ENCODE measurements around the gene IQSEC2. TPM values are rescaled to one million over a fixed set of nuclear protein-coding genes. Genes with fewer than 3 reads are reported as not detected.

IQSEC2 gene
- total RNA-seq, 1 experiment from 2014 or later, result 19.8 TPM

DNA sequence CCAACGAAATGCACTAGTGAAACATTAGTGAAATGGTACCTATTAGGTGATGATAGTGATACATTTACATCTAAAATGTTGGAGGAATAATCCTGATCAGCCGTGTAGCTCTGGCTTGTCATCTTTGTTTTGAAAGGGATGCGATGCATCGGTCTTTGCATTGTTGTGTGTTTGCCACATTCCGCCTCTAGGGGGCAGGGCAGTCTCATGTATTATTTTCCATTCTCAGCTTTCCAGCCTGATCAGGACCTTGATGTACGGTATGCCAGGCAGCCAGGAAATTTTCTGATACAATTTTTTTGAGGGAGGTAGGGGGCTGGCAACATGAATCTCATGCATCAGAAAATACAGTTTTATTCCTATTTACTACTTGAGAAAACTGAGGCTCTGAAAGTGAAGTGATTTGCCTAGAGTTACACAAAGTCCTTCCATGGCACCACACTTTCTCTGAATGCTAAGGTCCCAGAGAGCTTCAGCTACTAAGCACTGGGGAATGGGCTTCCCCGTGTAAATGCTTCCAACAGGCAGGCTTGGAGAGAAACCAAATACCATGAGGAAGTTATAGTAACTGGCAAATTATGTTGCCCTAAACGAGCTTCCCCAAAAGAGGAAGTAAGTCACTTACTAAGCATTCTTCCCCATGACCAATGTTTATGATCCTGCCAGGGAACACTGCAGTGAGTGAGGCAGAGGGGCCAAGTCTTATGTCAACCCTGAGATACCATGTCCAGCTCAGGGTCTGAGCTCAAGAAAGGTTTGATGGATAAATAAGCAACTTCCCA, 31.8 kb upstream of the IQSEC2 start:
- intact Hi-C loops (cut with micrococcal nuclease), result loop anchor here (1.0 to 5.0 kb wide), 2 partner anchors 169 to 519 kb away; no protein-coding TSS in a partner anchor
- CTCF ChIA-PET, result interaction anchor here (0.5 to 6.2 kb wide), 48 partner anchors 7 to 1893 kb away, joined by 3 to 83 read pairs (median 3); partner anchors contain the start of genes IQSEC2 and KDM5C
- TF ChIP-seq, protein P1, sequence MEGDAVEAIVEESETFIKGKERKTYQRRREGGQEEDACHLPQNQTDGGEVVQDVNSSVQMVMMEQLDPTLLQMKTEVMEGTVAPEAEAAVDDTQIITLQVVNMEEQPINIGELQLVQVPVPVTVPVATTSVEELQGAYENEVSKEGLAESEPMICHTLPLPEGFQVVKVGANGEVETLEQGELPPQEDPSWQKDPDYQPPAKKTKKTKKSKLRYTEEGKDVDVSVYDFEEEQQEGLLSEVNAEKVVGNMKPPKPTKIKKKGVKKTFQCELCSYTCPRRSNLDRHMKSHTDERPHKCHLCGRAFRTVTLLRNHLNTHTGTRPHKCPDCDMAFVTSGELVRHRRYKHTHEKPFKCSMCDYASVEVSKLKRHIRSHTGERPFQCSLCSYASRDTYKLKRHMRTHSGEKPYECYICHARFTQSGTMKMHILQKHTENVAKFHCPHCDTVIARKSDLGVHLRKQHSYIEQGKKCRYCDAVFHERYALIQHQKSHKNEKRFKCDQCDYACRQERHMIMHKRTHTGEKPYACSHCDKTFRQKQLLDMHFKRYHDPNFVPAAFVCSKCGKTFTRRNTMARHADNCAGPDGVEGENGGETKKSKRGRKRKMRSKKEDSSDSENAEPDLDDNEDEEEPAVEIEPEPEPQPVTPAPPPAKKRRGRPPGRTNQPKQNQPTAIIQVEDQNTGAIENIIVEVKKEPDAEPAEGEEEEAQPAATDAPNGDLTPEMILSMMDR (IDR thresholded peaks at IDR 0.05; ENCODE audit: unreplicated experiment), result peak; percentile 68
- H3K36me3 Mint-ChIP-seq (ENCODE audit: insufficient read depth, unreplicated experiment), result no peaks in the 10 kb centered on the region
- H3K9me3 Mint-ChIP-seq (ENCODE audit: unreplicated experiment), result peaks cover 10% of the 10 kb centered on the region
- DNase-seq (ENCODE audit: unreplicated experiment), result peak; percentile 73
- no TSS peak for BruUV-seq (replicated peaks)
- peaks cover 72% of the 10 kb centered on the region for H3K27me3 Mint-ChIP-seq (ENCODE audit: insufficient read depth, unreplicated experiment)
- POLR2A ChIA-PET, result interaction anchor here (1.0 to 1.6 kb wide), 4 partner anchors 26 to 170 kb away, joined by 3 to 7 read pairs (median 6); no protein-coding TSS in a partner anchor
- no peak overlapping the region for H3K4me3 Mint-ChIP-seq (ENCODE audit: unreplicated experiment)
- no peaks in the 10 kb centered on the region for H3K4me1 Mint-ChIP-seq (ENCODE audit: insufficient read depth, unreplicated experiment)
- H3K27ac Mint-ChIP-seq (ENCODE audit: low read depth, unreplicated experiment), result no peak overlapping the region

DNA sequence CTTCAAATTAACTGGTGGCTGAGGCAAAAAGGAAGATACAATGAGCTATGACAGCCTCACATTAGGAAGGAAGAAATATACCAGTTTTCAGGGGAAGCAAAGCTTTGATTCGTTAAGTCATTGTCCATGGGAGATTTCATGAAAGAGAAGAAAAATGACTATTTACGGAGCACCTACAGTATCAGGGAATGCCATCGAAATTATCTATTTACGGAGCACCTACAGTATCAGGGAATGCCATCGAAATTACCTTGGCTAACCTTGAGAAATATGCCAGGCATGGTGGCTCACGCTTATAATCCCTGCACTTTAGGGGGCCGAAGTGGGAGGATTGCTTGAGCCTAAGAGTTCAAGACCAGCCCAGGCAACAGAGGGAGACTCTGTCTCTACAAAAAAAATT, 28.5 kb upstream of the IQSEC2 start:
- no peaks in the 10 kb centered on the region for H3K4me1 Mint-ChIP-seq (ENCODE audit: insufficient read depth, unreplicated experiment)
- ChIA-PET CTCF (interaction anchor here (0.6 to 6.2 kb wide), 8 partner anchors 19 to 1705 kb away, joined by 3 to 83 read pairs (median 5); partner anchors contain the start of gene IQSEC2), POLR2A (interaction anchor here (1.0 kb wide), 1 partner anchor 113 kb away, joined by 3 read pairs; the partner anchor contains the start of gene RIBC1)
- no peak overlapping the region for H3K27ac Mint-ChIP-seq (ENCODE audit: low read depth, unreplicated experiment)
- H3K4me3 Mint-ChIP-seq (ENCODE audit: unreplicated experiment), result no peak overlapping the region
- peaks cover 46% of the 10 kb centered on the region for H3K27me3 Mint-ChIP-seq (ENCODE audit: insufficient read depth, unreplicated experiment)
- no TSS peak for BruUV-seq (replicated peaks)
- DNase-seq (ENCODE audit: unreplicated experiment), result no peak
- peaks cover 11% of the 10 kb centered on the region for H3K9me3 Mint-ChIP-seq (ENCODE audit: unreplicated experiment)
- H3K36me3 Mint-ChIP-seq (ENCODE audit: insufficient read depth, unreplicated experiment), result no peaks in the 10 kb centered on the region
- TF ChIP-seq, protein P1 (IDR thresholded peaks at IDR 0.05; ENCODE audit: unreplicated experiment), result no peak
- intact Hi-C loops (cut with micrococcal nuclease), result loop anchor here (5.0 kb wide), 1 partner anchor 522 kb away; no protein-coding TSS in a partner anchor

DNA sequence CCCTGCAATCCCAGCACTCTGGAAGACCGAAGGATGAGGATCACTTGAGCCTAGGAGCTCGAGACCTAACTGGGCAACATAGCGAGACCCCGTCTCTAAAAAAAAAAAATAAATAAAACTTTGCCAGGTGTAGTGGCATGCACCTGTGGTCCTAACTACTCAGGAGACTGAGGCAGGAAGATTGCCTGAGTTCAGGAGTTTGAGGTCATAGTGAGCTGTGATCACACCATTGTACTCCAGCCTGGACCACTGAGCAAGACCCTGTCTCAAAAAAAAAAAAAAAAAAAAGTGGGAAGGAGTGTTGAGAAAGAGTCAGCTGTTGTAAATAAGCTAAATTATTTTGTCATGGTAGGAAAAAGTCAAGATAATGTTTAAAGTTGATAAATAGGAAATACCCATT, 27.5 kb upstream of the IQSEC2 start:
- H3K4me1 Mint-ChIP-seq (ENCODE audit: insufficient read depth, unreplicated experiment), result no peaks in the 10 kb centered on the region
- peaks cover 53% of the 10 kb centered on the region for H3K27me3 Mint-ChIP-seq (ENCODE audit: insufficient read depth, unreplicated experiment)
- H3K9me3 Mint-ChIP-seq (ENCODE audit: unreplicated experiment), result peaks cover 11% of the 10 kb centered on the region
- intact Hi-C loops (cut with micrococcal nuclease), result no loop called here
- TF ChIP-seq, protein P1 (IDR thresholded peaks at IDR 0.05; ENCODE audit: unreplicated experiment), result no peak
- ChIA-PET POLR2A (no interaction called here), CTCF (interaction anchor here (0.6 to 2.3 kb wide), 3 partner anchors 11 to 173 kb away, joined by 3 to 13 read pairs (median 3); no protein-coding TSS in a partner anchor)
- H3K27ac Mint-ChIP-seq (ENCODE audit: low read depth, unreplicated experiment), result no peak overlapping the region
- no TSS peak for BruUV-seq (replicated peaks)
- H3K4me3 Mint-ChIP-seq (ENCODE audit: unreplicated experiment), result no peak overlapping the region
- H3K36me3 Mint-ChIP-seq (ENCODE audit: insufficient read depth, unreplicated experiment), result no peaks in the 10 kb centered on the region
- DNase-seq (ENCODE audit: unreplicated experiment), result no peak

All from MCF 10A (cell line).